Hematopoietic multipotent progenitor cell treated with erythropoietin and hydrocortisone succinate and interleukin-3 and kit ligand, for 17 days (in vitro differentiated cells): ENCODE measurements around the gene INA.
"Not testable (repeated sequence)": the region's sequence is repeated elsewhere in the genome, so short reads cannot be mapped to it uniquely, and the experiment has no call there.

Experiments used
- DNase-seq: peaks from one replicate; pipeline ENCODE4 v3.0.0-alpha.2; 2015; ENCODE audit warnings: low spot score

Gene INA

DNA sequence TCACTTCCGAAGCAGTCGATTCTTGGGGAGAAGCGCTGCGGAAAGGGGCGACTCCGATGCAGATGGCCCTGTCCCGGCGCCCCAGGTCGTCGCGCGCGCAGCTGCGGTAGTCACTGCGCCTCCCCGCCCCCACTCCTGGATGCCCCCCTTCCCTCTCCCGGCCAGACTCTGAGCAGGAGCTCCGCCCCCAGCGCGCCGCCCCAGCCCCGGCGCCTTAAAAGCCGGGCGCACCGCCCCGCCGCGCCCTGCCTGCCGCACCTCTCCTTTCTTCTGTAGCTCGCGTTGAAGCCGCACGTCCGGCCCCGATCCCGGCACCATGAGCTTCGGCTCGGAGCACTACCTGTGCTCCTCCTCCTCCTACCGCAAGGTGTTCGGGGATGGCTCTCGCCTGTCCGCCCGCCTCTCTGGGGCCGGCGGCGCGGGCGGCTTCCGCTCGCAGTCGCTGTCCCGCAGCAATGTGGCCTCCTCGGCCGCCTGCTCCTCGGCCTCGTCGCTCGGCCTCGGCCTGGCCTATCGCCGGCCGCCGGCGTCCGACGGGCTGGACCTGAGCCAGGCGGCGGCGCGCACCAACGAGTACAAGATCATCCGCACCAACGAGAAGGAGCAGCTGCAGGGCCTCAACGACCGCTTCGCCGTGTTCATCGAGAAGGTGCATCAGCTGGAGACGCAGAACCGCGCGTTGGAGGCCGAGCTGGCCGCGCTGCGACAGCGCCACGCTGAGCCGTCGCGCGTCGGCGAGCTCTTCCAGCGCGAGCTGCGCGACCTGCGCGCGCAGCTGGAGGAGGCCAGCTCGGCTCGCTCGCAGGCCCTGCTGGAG, at the start of gene INA:
INA (plus strand) TSS at position 243 of the 817 bp plus-strand sequence; CDS start at position 317, 74 bp downstream.
- DNase-seq = no peak

- no peak for DNase-seq
Observed at GRCh38 chr10:103227416-103227815, 49.5 kb upstream of the INA start.

DNA sequence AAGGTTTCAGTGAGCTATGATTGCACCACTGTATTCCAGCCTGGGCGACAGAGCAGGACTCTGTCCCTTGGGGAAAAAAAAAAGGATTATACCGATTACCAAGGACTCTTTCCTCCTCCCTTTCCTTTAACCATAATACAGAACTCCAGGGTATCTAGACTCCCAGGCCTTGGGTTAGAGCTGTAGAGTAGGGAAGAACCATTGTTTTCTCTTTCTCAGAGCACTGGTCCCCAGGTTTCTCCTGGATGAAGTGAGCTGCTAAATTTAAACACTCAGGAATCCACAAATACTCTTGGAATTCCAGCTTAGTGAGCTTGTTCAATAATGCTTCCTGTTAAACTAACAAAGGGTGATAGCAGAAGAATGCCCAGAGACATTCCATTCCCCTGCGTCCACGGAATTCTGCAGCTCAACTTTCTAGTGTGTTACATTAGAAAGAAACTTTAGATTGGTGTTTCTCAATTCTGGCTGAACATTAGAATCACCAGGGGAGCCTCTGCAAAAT, 45.8 kb upstream of the INA start:
- no peak for DNase-seq

DNA sequence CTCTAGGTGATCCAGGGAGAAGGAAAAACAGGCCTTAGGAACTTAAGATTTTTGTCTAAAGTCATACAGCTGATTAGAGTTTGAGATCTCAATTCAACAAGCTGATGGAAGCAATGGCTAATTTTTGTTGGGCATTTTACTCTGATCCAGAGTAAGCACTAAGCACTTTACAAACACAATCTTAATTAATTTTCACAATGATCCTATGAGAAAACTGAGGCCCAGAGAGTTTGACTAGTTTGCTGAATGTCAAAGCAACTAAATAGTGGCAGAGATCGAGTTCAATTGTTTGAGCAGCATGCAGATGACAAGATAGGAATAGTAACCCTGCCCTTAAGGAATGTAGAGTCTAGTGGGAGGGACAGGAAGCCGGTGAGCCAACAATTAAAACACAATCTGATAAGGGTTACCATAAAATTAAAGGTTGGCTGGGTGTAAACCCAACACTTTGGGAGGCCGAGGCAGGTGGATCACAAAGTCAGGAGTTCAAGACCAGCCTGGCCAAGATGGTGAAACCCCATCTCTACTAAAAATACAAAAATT, 44.7 kb upstream of the INA start:
- no peak for DNase-seq

DNA sequence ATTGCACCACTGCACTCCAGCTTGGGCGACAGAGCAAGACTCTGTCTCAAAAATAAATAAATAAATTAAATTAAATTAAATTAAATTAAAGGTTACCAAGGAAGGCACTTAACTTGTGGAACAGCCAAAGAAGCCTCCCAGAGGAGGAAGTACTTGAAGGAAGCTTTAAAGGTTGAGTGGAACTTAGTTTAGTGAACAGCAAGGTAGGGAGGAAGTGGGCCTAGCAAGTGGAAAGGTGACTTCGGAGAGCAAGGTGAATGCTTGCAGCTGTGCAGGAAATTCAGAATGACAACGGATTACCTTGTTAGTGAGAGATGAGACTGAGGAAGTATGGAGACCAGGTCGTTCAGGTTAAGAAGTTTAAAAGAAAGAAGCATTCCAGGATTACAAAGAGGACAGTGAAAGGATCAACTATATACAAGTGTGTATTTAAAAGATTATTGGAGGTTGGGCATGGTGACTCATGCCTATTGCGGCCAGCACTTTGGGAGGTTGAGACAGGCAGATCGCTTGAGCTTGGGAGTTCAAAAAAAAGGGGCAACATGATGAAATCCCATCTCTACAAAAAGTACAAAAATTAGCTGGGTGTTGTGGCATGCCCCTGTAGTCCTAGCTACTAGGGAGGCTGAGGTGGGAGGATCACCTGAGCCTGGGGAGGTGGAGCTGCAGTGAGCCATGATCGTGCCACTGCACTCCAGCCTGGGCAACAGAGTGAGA, 44.0 kb upstream of the INA start:
- DNase-seq = no peak

DNA sequence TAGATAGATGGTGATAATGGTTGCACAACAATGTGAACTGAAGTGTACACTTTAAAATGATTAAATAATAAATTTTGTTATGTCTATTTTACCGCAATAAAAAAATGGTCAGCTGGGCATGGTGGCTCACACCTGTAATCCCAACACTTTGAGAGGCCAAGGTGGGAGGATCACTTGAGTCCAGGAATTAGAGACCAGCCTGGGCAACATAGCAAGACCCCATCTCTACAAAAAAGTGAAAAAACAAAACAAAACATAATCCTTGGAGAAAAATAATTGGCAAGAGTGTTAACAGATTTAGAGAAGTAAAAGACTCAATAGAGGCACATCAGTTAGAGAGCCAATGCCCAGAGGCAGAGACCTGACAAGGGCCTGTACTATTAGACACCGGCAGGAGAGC, 41.2 kb upstream of the INA start:
- no peak for DNase-seq

DNA sequence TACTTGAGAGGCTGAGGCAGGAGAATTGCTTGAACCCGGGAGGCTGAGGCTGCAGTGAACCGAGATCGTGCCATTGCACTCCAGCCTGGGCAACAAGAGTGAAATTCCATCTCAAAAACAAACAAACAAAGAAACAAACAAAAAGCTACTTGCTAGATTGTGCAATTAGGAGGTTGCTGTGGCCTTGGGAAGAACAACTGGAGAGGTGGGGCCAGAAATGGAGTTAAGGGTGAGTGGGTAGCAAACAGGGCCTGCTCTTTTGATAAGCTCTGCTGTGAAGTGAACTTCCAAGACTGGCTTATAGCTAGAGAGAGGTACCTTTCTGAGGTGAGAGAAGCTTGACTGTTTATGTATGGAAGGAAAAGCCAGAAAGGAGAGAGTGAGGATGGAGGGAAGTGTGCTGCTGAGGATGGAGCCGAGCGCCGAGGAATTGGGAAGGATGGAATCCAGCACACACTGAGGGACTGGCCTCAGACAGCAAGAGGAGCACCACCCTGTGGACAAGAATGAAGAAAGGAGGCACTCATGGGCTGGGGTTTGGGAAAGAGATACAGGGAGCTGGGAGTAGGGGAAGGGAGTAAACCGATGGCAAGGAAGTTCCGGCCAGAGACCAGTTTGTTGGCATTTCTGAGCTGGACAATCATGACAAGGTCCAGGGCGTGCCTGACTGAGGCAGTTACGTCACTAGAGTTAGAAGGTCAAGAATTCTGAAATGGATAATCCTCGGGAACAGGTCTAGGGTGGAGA, 38.3 kb upstream of the INA start:
- no peak for DNase-seq

GRCh38 chr10:103241262-103242011, 35.5 kb upstream of the INA start:
- DNase-seq = peak; percentile 64

DNA sequence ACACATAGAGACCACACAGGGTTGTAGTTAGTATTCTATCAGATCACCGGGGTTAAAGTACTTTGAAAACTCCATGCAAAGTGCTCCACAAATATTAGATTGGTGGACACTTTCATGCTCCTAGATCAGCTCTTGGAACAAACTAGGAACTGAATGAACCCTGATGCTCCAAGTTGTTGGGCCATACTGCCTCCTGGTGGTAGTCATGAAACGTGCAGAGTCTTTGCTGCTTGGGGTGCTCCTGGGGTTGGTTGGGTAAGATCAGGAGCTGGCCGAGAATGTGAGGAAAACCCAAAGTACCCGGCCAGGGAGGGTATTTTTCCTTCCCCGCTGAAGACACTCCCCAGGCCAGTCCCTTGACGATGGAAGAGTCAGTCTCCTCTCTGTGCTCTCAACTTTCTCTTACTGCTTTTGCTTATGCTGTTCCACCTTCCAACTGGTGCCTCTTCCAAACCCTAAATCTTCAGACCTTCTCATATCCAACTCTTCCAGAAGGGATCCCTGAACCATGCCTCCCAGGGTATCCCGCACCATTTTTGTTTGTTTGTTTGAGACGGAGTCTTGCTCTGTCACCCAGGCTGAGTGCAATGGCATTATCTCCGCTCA, 32.2 kb upstream of the INA start:
- DNase-seq = peak; percentile 88

DNA sequence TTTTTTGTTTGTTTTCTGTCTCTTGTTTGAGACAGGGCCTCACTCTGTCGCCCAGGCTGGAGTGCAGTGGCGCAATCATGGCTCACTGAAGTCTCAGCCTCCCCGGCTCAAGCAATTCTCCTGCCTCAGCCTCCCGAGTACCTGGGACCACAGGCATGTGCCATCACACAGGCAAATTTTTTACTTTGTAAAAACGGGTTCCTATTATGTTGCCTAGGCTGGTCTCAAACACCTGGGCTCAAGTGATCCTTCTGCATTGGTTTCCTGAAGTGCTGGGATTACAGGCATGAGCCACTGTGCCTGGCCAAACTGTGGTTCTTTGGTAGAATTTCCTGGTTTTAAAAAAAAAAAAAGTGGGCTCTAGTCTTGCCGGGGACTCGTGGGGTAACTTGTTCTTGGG, 31.4 kb upstream of the INA start, which contains the start of gene RPEL1:
RPEL1 (plus strand) TSS at position 301 of the 400 bp plus-strand sequence. CDS start 110 bp downstream, outside the sequence.
- DNase-seq = not testable (repeated sequence)

GRCh38 chr10:103246324-103246723, 30.6 kb upstream of the INA start:
- no peak for DNase-seq

DNA sequence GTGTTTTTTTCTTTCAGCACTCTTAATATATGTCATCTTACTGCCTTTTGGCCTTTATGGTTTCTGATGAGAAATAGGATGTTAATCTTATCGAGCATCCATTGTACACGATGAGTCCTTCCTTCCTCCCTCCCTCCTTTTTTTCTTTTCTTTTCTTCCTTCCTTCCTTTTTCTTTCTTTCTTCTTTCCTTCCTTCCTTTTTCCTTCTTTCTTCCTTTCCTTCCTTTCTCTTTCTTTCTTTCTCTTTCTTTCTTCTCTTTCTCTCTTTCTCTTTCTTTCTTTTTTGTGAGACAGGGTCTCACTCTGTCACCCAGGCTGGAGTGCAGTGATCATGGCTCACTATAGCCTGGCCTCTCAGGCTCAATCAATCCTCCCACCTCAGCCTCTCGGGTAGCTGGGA, 22.8 kb upstream of the INA start:
- DNase-seq = no peak

- no peak for DNase-seq
Observed at GRCh38 chr10:103254538-103255325, 22.2 kb upstream of the INA start.

DNA sequence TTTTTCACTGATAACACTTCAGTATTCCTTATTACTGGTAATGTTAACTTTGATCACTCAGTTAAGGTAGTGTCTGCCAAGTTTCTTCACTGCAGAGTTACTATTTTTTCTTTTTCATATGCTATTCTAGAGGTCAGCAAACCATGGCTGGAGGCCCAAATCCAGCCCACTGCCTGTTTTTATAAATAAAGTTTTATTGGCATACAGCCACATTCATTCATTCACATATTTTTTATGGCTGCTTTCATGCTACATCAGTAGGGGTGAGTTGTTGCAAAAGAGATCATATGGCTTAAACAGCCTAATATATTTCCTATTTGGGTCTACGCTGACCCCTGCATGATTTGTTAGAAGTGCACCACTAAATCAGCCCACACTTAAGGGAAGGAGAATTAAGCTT, 20.3 kb upstream of the INA start:
- DNase-seq = no peak

GRCh38 chr10:103257812-103258211, 19.1 kb upstream of the INA start:
- DNase-seq = no peak

DNA sequence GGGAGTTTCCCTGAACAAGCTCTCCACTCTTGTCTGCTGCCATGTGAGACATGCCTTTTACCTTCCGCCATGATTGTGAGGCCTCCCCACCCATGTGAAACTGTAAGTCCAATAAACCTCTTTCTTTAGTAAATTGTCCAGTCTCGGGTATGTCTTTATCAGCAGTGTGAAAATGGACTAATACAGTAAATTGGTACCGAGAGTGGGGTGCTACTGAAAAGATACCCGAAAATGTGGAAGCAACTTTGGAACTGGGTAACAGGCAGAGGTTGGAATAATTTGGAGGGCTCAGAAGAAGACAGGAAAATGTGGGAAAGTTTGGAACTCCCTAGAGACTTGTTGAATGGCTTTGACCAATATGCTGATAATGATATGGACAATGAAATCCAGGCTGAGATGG, 18.0 kb upstream of the INA start:
- not testable (repeated sequence) for DNase-seq

GRCh38 chr10:103259989-103260388, 16.9 kb upstream of the INA start:
- DNase-seq = no peak

DNA sequence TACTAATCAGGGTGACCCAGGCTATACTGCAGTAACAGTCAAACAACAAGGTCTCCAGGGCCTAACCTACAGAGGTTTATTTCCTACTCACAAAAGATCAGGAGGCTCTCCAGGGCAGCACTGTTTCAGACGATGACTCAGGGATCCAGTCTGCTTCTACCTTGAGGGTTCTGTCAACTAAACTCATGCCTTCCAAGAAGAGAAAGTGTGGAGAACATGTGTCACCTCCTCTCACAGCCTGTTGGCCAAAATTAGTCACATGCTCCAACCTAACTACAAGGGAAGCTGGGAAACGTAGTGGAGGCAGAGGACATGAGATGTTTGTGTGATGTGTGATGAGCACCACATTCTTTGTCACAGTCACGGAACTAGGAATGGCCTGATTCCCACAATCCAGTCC, 14.7 kb upstream of the INA start:
- no peak for DNase-seq

DNA sequence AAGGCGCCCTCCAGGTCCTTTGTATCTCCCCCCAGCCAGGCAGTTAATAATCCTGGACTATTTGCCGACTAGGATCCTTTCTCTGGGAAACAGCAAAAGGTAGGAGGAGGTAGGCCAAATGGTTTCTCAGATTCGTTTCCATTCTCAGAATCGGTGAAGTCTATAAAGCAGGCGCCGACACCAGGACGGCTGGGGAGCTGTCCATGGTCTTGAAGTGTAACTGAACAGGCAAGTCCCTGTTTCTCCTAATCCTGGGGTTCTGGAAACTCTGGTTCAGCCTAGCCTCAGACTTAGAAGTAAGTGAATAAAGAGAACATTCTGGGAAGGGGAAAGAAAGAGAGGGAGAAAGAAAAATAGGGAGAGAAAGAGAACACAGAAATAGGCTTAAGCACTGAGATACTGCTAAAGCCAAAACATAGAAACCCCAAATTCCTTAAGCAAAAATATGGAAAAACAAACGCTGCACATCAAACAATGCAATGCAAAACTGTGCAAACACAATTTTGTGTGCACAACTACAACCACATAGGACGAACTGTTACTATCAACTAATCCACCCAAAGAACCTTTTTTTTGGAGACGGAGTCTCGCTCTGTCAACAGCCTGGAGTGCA, 11.1 kb upstream of the INA start:
- no peak for DNase-seq

- no peak for DNase-seq
Observed at GRCh38 chr10:103273041-103273441, 3.9 kb upstream of the INA start.
